ENCODE measurements around the gene RPIA.

The RPIA gene

DNA sequence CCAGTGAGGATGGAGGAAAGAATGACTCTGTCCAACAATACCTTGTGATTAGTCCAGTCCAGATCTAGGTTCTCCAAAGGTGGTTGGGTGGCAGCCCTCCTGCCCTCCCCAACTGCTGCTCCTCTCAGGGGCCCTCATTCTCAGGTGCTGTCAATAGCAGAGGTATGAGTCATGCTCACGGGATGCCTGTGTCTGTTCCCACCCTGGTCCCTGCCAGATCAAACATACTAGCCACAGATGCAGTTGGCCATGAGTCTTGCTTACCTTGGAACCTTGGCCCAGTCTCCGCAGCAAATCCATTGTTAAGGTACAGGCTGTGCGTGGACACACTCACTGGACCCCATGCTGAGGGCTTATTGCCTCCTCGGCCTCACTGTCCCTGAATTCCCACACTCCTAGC, 24.9 kb upstream of the RPIA start:
- no peaks in the 10 kb centered on the region for H3K4me1 ChIP-seq (ENCODE audit: insufficient read depth, low read length)
- WGBS, result 80% methylated on average over 4 of the region's 4 CpGs
- no peaks in the 10 kb centered on the region for H3K36me3 ChIP-seq (ENCODE audit: insufficient read depth, low read length)
- no peak overlapping the region for H3K4me3 ChIP-seq (ENCODE audit: low read length)
- H3K9ac ChIP-seq (ENCODE audit: low read depth, low read length), result no peak overlapping the region
- no peaks in the 10 kb centered on the region for H3K27me3 ChIP-seq (ENCODE audit: insufficient read depth, low read length)
- no peak overlapping the region for H3K27ac ChIP-seq (ENCODE audit: low read depth, low read length)
- H3K9me3 ChIP-seq (ENCODE audit: insufficient read depth, low read depth, low read length), result no peaks in the 10 kb centered on the region

DNA sequence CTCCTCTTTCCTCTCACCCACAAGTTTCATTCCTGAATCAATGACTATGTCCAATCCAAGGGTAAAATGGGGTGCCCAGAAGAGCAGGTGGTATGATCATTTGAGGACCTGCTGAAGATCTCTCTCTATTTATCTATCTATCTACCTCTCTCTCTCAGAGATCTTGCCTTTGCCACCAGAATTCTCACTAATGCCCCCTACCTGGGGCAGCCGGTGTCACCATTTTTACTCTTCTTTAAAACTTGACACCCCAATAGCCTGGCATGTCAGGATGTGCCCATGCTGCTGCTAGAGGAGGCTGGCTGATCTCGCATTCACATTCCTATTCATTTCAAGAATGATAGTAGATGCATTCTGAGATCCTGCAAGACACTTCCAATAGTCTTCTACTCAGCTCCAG, 24.3 kb upstream of the RPIA start:
- H3K36me3 ChIP-seq (ENCODE audit: insufficient read depth, low read length), result no peaks in the 10 kb centered on the region

DNA sequence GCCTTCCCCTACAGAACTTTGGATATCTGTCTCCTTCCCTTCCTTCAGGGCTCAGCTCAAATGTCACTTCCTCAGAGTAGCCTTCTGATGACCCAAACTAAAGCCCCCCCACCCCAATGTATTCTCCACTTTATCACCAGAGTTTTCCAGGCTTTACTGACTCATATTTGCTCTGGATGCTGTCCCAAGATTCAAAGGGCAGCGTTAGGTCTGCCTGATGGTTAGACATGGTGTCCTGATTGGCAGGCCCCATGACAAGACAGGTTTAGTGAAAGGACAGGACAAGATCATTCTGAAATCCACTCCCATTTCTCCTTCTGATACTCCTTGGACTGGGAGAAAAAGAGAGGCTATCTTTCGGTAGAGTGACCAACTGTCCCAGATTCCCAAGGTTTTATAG, 22.6 kb upstream of the RPIA start:
- Histone ChIP-seq H3K9ac (ENCODE audit: low read depth, low read length) (no peak overlapping the region), H3K27ac (ENCODE audit: low read depth, low read length) (no peak overlapping the region)
- 92% methylated on average over 2 of the region's 2 CpGs for WGBS

More for the DNA sequence above, 24.3 kb upstream of the RPIA start:
- no peaks in the 10 kb centered on the region for H3K9me3 ChIP-seq (ENCODE audit: insufficient read depth, low read depth, low read length)
- H3K27ac ChIP-seq (ENCODE audit: low read depth, low read length), result no peak overlapping the region
- no peak overlapping the region for H3K4me3 ChIP-seq (ENCODE audit: low read length)
- 93% methylated on average over 2 of the region's 2 CpGs for WGBS
- H3K27me3 ChIP-seq (ENCODE audit: insufficient read depth, low read length), result no peaks in the 10 kb centered on the region
- no peaks in the 10 kb centered on the region for H3K4me1 ChIP-seq (ENCODE audit: insufficient read depth, low read length)
- no peak overlapping the region for H3K9ac ChIP-seq (ENCODE audit: low read depth, low read length)

DNA sequence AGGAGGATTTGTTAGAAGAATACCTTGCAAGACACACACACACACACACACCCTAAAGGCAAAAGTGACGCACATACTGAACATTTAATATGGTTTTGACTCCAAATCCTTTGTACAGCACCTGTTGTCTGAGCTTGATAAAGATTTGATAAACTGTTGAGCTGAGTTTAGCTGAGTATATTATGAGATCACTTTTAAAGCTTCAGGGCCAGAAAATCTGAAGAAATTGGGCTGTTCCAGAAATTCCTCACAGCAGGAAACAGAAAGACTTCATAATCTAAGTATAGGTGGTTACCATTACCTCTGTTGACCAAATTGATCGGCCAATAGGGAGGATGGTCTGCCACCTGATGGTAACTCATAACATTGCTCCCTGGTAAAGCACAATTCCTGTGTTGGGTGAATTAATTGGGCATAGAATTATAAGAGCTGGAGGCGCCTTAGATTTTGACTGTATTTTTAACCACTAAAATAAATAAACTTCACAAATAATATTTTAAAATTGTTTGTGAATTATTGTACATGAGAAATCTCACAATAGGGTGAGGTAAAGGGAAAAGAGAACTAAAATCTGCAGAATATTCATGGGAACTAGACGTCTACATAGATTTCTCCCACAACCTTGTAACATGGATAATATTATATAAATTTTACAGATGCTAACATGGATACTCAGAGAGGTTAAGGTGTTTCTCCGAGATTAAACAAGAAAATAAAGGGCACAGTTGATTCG, 21.8 kb upstream of the RPIA start:
- H3K9ac ChIP-seq (ENCODE audit: low read depth, low read length), result no peak overlapping the region
- no peaks in the 10 kb centered on the region for H3K9me3 ChIP-seq (ENCODE audit: insufficient read depth, low read depth, low read length)
- WGBS, result 72% methylated on average over 4 of the region's 6 CpGs

More for the DNA sequence above, 22.6 kb upstream of the RPIA start:
- no peaks in the 10 kb centered on the region for H3K9me3 ChIP-seq (ENCODE audit: insufficient read depth, low read depth, low read length)
- H3K27me3 ChIP-seq (ENCODE audit: insufficient read depth, low read length), result no peaks in the 10 kb centered on the region
- no peaks in the 10 kb centered on the region for H3K36me3 ChIP-seq (ENCODE audit: insufficient read depth, low read length)
- no peak overlapping the region for H3K4me3 ChIP-seq (ENCODE audit: low read length)
- H3K4me1 ChIP-seq (ENCODE audit: insufficient read depth, low read length), result no peaks in the 10 kb centered on the region

DNA sequence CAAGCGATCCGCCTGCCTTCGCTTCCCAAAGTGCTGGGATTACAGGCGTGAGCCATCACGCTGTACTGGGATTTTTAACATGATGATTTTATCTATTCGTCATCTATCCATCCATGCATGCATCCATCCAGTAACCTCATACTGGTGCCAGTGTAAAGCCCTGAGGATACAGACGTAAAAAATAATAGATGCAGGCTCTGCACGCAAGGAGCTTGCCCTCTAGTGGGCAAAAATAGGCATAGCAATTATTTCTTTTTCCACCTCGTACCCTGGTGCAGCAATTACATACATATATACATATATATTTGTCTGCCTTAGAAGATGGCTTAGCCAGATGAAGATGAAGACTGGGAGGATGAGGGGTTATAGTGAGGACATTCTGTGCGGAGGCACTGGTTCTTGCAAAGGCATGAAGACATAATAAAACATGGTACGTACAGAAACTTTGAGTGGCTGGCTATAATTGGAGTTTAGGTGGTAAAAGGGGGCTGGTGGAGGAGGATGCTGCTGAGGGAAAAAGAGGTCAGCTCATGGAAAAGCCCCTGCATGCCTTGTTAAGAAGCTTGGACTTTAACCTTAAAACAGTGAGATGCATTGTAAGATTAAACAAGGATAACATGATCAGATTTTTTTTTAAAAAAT, 19.6 kb upstream of the RPIA start:
- Histone ChIP-seq H3K27me3 (ENCODE audit: insufficient read depth, low read length) (no peaks in the 10 kb centered on the region), H3K9me3 (ENCODE audit: insufficient read depth, low read depth, low read length) (no peaks in the 10 kb centered on the region), H3K4me3 (ENCODE audit: low read length) (no peak overlapping the region), H3K36me3 (ENCODE audit: insufficient read depth, low read length) (no peaks in the 10 kb centered on the region), H3K4me1 (ENCODE audit: insufficient read depth, low read length) (no peaks in the 10 kb centered on the region), H3K9ac (ENCODE audit: low read depth, low read length) (no peak overlapping the region), H3K27ac (ENCODE audit: low read depth, low read length) (no peak overlapping the region)
- WGBS, result 65% methylated on average over 10 of the region's 11 CpGs

More for the DNA sequence above, 21.8 kb upstream of the RPIA start:
- no peaks in the 10 kb centered on the region for H3K27me3 ChIP-seq (ENCODE audit: insufficient read depth, low read length)
- no peaks in the 10 kb centered on the region for H3K4me1 ChIP-seq (ENCODE audit: insufficient read depth, low read length)
- no peak overlapping the region for H3K4me3 ChIP-seq (ENCODE audit: low read length)
- no peaks in the 10 kb centered on the region for H3K36me3 ChIP-seq (ENCODE audit: insufficient read depth, low read length)
- no peak overlapping the region for H3K27ac ChIP-seq (ENCODE audit: low read depth, low read length)

DNA sequence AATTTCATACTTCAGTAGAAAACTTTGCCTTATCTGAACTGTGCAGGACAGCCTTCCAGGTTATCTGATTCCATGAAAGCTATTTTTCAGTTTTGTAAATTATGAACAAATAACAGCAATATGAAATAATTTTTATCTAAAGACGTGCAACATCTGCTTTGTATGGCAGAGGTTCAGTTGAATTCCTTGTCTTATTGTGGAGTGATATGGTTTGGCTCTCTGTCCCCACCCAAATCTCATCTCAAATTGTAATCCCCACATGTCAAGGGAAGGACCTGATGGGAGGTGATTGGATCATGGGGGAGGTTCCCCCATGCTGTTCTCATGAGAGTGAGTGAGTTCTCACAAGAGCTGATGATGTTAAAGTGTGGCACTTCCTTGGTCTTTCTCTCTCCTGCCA, 18.1 kb upstream of the RPIA start:
- no peak overlapping the region for H3K4me3 ChIP-seq (ENCODE audit: low read length)
- H3K27ac ChIP-seq (ENCODE audit: low read depth, low read length), result no peak overlapping the region
- no peak overlapping the region for H3K9ac ChIP-seq (ENCODE audit: low read depth, low read length)
- no peaks in the 10 kb centered on the region for H3K9me3 ChIP-seq (ENCODE audit: insufficient read depth, low read depth, low read length)
- no peaks in the 10 kb centered on the region for H3K4me1 ChIP-seq (ENCODE audit: insufficient read depth, low read length)
- H3K27me3 ChIP-seq (ENCODE audit: insufficient read depth, low read length), result no peaks in the 10 kb centered on the region
- H3K36me3 ChIP-seq (ENCODE audit: insufficient read depth, low read length), result no peaks in the 10 kb centered on the region
- no CpG with 5 or more reads among the region's 1 CpG for WGBS

DNA sequence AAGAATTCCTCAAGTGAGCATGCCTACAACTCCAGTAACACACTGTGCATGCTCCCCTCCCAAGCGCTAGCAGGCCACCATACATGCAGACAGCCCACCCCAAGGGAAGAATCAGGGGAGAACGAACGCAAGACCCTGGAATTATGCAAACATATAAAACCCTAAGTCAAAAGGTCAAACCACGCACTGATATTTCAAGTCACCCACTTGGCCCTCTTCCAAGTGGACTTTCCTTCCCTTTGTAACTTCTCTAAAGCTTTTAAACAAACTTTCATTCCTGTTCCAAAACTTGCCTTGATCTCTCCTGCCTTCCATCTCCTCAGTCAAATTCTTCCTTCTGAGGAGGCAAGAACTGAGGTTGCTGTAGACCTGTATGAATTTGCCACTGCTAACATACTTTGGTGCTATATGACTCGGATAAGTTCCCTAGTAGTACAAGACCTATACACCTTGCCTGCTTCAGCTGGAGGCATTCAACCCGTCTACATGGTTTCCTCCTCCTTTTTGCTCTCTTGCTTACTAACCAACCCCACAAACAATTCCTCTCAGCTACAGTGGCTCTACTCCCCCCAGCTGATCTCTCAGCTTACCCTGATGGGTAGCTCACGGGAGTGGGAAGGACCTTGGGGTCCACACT, 11.1 kb upstream of the RPIA start:
- Histone ChIP-seq H3K27ac (ENCODE audit: low read depth, low read length) (no peak overlapping the region), H3K36me3 (ENCODE audit: insufficient read depth, low read length) (no peaks in the 10 kb centered on the region; the same call in 1 of the 2 replicates), H3K9ac (ENCODE audit: low read depth, low read length) (no peak overlapping the region), H3K4me3 (ENCODE audit: low read length) (no peak overlapping the region), H3K27me3 (ENCODE audit: insufficient read depth, low read length) (no peaks in the 10 kb centered on the region), H3K4me1 (ENCODE audit: insufficient read depth, low read length) (no peaks in the 10 kb centered on the region), H3K9me3 (ENCODE audit: insufficient read depth, low read depth, low read length) (peaks cover 44% of the 10 kb centered on the region)
- 92% methylated on average over 7 of the region's 7 CpGs for WGBS

DNA sequence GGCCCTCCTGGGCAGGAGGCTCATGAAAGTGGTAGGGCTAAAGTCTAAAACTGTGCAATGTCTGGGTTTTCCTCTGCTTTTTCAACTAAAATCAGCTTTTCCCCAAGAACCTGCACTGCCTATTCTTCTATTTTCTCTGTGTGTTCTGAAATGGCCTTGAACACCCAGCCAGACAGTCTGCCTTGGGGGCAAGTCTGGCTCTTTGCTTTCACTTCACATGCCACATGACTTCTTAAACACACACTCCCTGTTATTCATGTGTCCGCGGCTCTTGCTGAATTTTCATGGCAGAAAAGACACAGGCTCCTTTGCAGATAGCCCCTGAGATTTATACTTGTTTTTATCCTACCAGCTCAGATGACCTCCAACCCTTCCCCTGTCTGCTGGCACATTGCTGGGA, 10.6 kb upstream of the RPIA start:
- WGBS, result 96% methylated on average over 2 of the region's 2 CpGs
- no peak overlapping the region for H3K9ac ChIP-seq (ENCODE audit: low read depth, low read length)
- H3K27me3 ChIP-seq (ENCODE audit: insufficient read depth, low read length), result no peaks in the 10 kb centered on the region
- no peak overlapping the region for H3K4me3 ChIP-seq (ENCODE audit: low read length)
- H3K4me1 ChIP-seq (ENCODE audit: insufficient read depth, low read length), result no peaks in the 10 kb centered on the region
- H3K27ac ChIP-seq (ENCODE audit: low read depth, low read length), result no peak overlapping the region
- H3K9me3 ChIP-seq (ENCODE audit: insufficient read depth, low read depth, low read length), result peaks cover 49% of the 10 kb centered on the region
- H3K36me3 ChIP-seq (ENCODE audit: insufficient read depth, low read length), result no peaks in the 10 kb centered on the region; the same call in 1 of the 2 replicates

DNA sequence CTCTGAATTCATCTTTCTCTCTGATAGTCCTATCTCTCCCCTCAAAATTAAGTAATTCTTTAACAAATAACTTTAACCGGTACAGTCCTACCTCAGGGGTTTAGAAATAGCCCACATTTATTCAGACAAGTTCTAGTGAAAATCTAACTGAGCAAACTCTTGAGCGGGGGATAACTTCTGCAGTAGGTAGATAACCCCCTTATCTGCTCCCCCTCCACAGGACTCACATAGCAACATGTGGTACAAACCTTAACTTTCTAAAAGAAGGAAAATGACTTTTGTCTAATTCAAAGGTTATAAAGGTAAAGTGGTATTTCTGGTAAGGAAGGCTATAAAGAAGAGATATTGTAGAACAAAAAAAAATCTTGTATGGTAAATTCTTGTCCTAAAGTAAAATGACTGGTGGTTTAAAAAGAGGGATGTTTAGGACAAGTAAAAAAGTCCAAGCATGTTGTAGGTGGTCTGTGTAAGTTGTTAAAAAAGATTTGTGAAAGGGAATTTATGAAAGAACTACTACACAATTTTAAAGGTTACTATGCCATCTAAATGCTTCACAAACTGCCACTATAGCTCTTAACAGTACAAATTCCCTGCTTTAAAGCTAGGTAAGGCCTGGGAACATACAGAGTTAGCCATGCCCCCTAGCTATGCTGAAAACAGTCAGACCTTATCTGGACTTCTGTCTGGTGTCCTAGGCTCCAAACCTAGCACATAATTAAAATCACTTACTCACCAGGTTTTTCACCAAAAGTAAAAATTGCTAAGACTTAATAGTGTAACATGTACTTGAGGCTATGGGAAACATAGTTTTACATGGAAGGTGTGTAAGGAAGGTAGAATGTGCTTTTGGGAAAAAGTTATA, 8.1 kb upstream of the RPIA start:
- Histone ChIP-seq H3K27ac (ENCODE audit: low read depth, low read length) (no peak overlapping the region), H3K9me3 (ENCODE audit: insufficient read depth, low read depth, low read length) (peaks cover 56% of the 10 kb centered on the region), H3K36me3 (ENCODE audit: insufficient read depth, low read length) (peaks cover 9% of the 10 kb centered on the region), H3K9ac (ENCODE audit: low read depth, low read length) (no peak overlapping the region), H3K27me3 (ENCODE audit: insufficient read depth, low read length) (no peaks in the 10 kb centered on the region), H3K4me1 (ENCODE audit: insufficient read depth, low read length) (no peaks in the 10 kb centered on the region), H3K4me3 (ENCODE audit: low read length) (no peak overlapping the region)
- WGBS, result 97% methylated on average over 2 of the region's 2 CpGs

DNA sequence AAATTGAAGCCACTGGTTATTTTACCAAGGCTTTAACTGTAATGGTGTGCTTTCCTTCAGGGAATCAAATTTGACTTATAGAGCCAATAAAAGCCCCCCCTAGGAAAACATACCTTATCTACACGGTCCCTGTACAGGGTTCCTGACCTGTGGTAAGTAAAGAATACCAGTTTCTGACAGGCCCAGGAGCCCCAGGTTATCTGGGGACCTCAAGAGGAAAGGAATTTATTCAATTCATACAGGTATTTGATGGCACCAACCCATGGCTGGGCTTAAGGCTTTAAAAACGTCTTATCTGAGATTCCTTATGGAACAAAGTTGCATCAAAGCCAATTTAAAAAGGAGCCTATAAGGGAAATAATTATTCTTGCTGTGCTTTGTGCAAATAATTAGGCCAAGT, 7.0 kb upstream of the RPIA start:
- WGBS, result 93% methylated on average over 2 of the region's 2 CpGs
- no peaks in the 10 kb centered on the region for H3K4me1 ChIP-seq (ENCODE audit: insufficient read depth, low read length)

DNA sequence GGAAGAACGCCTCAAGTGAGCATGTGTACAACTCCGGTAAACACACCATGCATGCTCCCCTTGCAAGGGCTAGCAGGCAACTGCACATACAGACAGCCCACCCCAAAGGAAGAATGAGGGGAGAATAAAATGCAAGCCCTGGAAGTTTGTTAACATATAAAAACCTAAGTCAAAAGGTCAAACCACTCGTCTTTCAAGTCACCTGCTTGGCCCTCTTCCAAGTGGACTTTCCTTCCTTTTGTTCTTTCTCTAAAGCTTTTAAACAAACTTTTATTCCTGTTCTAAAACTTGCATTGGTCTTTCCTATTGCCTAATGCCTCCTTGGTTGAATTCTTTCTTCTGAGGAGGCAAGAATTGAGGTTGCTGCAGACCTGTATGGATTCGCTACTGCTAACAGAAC, 5.2 kb upstream of the RPIA start:
- Histone ChIP-seq H3K9ac (ENCODE audit: low read depth, low read length) (no peak overlapping the region), H3K27me3 (ENCODE audit: insufficient read depth, low read length) (no peaks in the 10 kb centered on the region), H3K36me3 (ENCODE audit: insufficient read depth, low read length) (peaks cover 9% of the 10 kb centered on the region), H3K9me3 (ENCODE audit: insufficient read depth, low read depth, low read length) (peaks cover 59% of the 10 kb centered on the region), H3K27ac (ENCODE audit: low read depth, low read length) (no peak overlapping the region), H3K4me1 (ENCODE audit: insufficient read depth, low read length) (no peaks in the 10 kb centered on the region), H3K4me3 (ENCODE audit: low read length) (no peak overlapping the region)
- WGBS, result 97% methylated on average over 4 of the region's 4 CpGs

More for the DNA sequence above, 7.0 kb upstream of the RPIA start:
- no peak overlapping the region for H3K27ac ChIP-seq (ENCODE audit: low read depth, low read length)
- peaks cover 60% of the 10 kb centered on the region for H3K9me3 ChIP-seq (ENCODE audit: insufficient read depth, low read depth, low read length)
- no peaks in the 10 kb centered on the region for H3K27me3 ChIP-seq (ENCODE audit: insufficient read depth, low read length)
- peaks cover 9% of the 10 kb centered on the region for H3K36me3 ChIP-seq (ENCODE audit: insufficient read depth, low read length)
- H3K4me3 ChIP-seq (ENCODE audit: low read length), result no peak overlapping the region
- no peak overlapping the region for H3K9ac ChIP-seq (ENCODE audit: low read depth, low read length)
